ENCODE results near the gene MCF2L2. TPM values are rescaled to one million over a fixed set of nuclear protein-coding genes. Genes with fewer than 3 reads are reported as not detected.

The MCF2L2 gene
- total and polyA plus RNA-seq, 9 of the 15 experiments (the other 6 are each of a cell fraction or from before 2014, with no cell fraction given) = 0.56 to 4.2 (median 3.0) TPM

GRCh38 chr3:183272142-183272541, 156.3 kb downstream of the MCF2L2 start (continued):
- no peak for TF ChIP-seq REST (IDR thresholded peaks at IDR 0.05; ENCODE audit: borderline replicate concordance)
- no peak for TF ChIP-seq REST (CRISPR knock-in tag; IDR thresholded peaks at IDR 0.05; ENCODE audit: low read depth)

GRCh38 chr3:183270344-183270743, 158.1 kb downstream of the MCF2L2 start:
- no TSS peak for BruUV-seq (replicated peaks)
- Histone ChIP-seq H3K4me3 (no peak overlapping the region), H2AFZ (ENCODE audit: low read depth, low read length) (no peak overlapping the region), H3K27ac (ENCODE audit: extremely low read depth, low read depth, low read length) (no peak overlapping the region), H3K9me3 (replicated peaks; ENCODE audit: control insufficient read depth, insufficient read depth, low read depth, low read length) (no peaks in the 10 kb centered on the region), H3K4me2 (ENCODE audit: insufficient read depth, low read length) (no peak overlapping the region), H4K20me1 (replicated peaks; ENCODE audit: control insufficient read depth, insufficient read depth, low read length) (no peaks in the 10 kb centered on the region; the same call in 1 of the 2 replicates), H3K27me3 (ENCODE audit: control insufficient read depth in 2 of 2, insufficient read depth in 2 of 2, low read length in 2 of 2) (no peaks in the 10 kb centered on the region), H3K4me1 (replicated peaks in 1 of 2; ENCODE audit: control insufficient read depth in 2 of 2, insufficient read depth in 2 of 2, low read length in 2 of 2) (peaks cover 0 to 10% of the 10 kb centered on the region in 2 experiments; a peak in 3 of 5 replicates), H3K9me1 (ENCODE audit: control insufficient read depth, insufficient read depth, low read length) (no peaks in the 10 kb centered on the region), H3K9ac (ENCODE audit: insufficient read depth in 1 of 2, low read depth in 2 of 2, low read length in 2 of 2) (no peak overlapping the region), H3K79me2 (ENCODE audit: control insufficient read depth, insufficient read depth, low read length) (peaks cover 24% of the 10 kb centered on the region; the same call in 2 of the 3 replicates), H3K36me3 (ENCODE audit: control insufficient read depth, insufficient read depth, low read length) (peaks cover 26% of the 10 kb centered on the region)
- FAIRE-seq (no peak), ATAC-seq (no peak), DNase-seq (ENCODE audit: extremely low read depth in 1 of 4, low spot score in 3 of 4) (no peak)
- in situ Hi-C loops (cut with MboI) (no loop called here), intact Hi-C loops (cut with micrococcal nuclease) (no loop called here)
- 86% methylated on average over 7 of the region's 7 CpGs for WGBS (ENCODE audit: insufficient coverage, low coverage, missing lambda C conversion rate)
- ChIA-PET POLR2A (interaction anchor here (1.8 kb wide), 1 partner anchor 12 kb away, joined by 5 read pairs; no protein-coding TSS in a partner anchor), CTCF (ENCODE audit: low intra/inter-chr PET ratio) (no interaction called here)
- TF ChIP-seq CREB1 (IDR thresholded peaks at IDR 0.05) = no peak
- no peak for TF ChIP-seq CREB1 (CRISPR knock-in tag; IDR thresholded peaks at IDR 0.05)
- TF ChIP-seq USF2 (CRISPR knock-in tag; IDR thresholded peaks at IDR 0.05) = no peak
- TF ChIP-seq HLTF (IDR thresholded peaks at IDR 0.05) = no peak
- TF ChIP-seq C11orf30 (IDR thresholded peaks at IDR 0.05; ENCODE audit: low read depth) = no peak
- no peak for TF ChIP-seq RHOXF2B (CRISPR knock-in tag; conservative IDR thresholded peaks at IDR 0.05)
- no peak for TF ChIP-seq SNAPC5 (CRISPR knock-in tag; IDR thresholded peaks at IDR 0.05)
- TF ChIP-seq HNRNPL (IDR thresholded peaks at IDR 0.05; ENCODE audit: low read depth, low read length) = no peak
- TF ChIP-seq GMEB1 (CRISPR knock-in tag; IDR thresholded peaks at IDR 0.05) = no peak
- no peak for TF ChIP-seq CC2D1A (IDR thresholded peaks at IDR 0.05)
